Calu3 (cell line): ENCODE measurements around the gene ARFGEF3. TPM values are rescaled to one million over a fixed set of nuclear protein-coding genes. Genes with fewer than 3 reads are reported as not detected.

Experiments
- BruUV-seq: library from RNA; stranded (reverse); fragments of 400-500 nt; replicated peaks from 2 replicates; lab custom pipeline; 2021; lab: Mats Ljungman, UMichigan
- CTCF ChIA-PET: fragments of 300-600 bp; sonication (Branson Sonifier 250); formaldehyde crosslinking; loops from one replicate; lab custom pipeline; 2022; ENCODE audit warnings: antibody characterized with exemption; lab: Charles Lee
- DNase-seq: peaks from one replicate; pipeline ENCODE4 v3.0.0; 2022
- H3K27ac Mint-ChIP-seq: one replicate; pipeline ENCODE4 v1.8.0; 2022; ENCODE audit warnings: mixed read lengths; ENCODE audit not compliant: unreplicated experiment
- H3K27me3 Mint-ChIP-seq: one replicate; pipeline ENCODE4 v1.8.0; 2022; ENCODE audit warnings: mixed read lengths; ENCODE audit not compliant: unreplicated experiment
- H3K36me3 Mint-ChIP-seq: one replicate; pipeline ENCODE4 v1.8.0; 2022; ENCODE audit warnings: mild to moderate bottlenecking, moderate library complexity, mixed read lengths; ENCODE audit not compliant: insufficient read depth, unreplicated experiment
- H3K4me1 Mint-ChIP-seq: one replicate; pipeline ENCODE4 v1.8.0; 2022; ENCODE audit warnings: mild to moderate bottlenecking, low read depth, mixed read lengths; ENCODE audit not compliant: unreplicated experiment
- H3K4me3 Mint-ChIP-seq: one replicate; pipeline ENCODE4 v1.8.0; 2022; ENCODE audit warnings: mild to moderate bottlenecking, low read depth, moderate library complexity, mixed read lengths; ENCODE audit not compliant: unreplicated experiment
- H3K9me3 Mint-ChIP-seq: one replicate; pipeline ENCODE4 v1.8.0; 2022; ENCODE audit warnings: low read depth, mixed read lengths; ENCODE audit not compliant: unreplicated experiment
- CTCF ChIP-seq: fragments of 200-600 bp; IDR thresholded peaks from one replicate; pipeline ENCODE4 v1.8.0; 2022; ENCODE audit warnings: antibody characterized with exemption; ENCODE audit not compliant: unreplicated experiment
- intact Hi-C: fragments of 100-400 bp; cut with micrococcal nuclease; formaldehyde crosslinking; loops from one replicate; pipeline ENCODE4 v1.10.0; 2022; ENCODE audit not compliant: unreplicated experiment
- total RNA-seq: library from RNA; stranded (reverse); gene quantifications from 2 replicates; pipeline ENCODE4 v1.2.3, GENCODE V29; 2022

ARFGEF3 gene
- total RNA-seq, 1 experiment from 2014 or later: 16.3 TPM

GRCh38 chr6:138323821-138324220 is 162.1 kb downstream of the ARFGEF3 start:
- Mint-ChIP-seq H3K27ac (no peak overlapping the region), H3K27me3 (no peaks in the 10 kb centered on the region), H3K4me3 (no peak overlapping the region), H3K4me1 (no peaks in the 10 kb centered on the region), H3K36me3 (peaks cover 9% of the 10 kb centered on the region), H3K9me3 (no peaks in the 10 kb centered on the region)
- CTCF ChIA-PET: interaction anchor here (0.6 kb wide), 1 partner anchor 57 kb away, joined by 3 read pairs; no protein-coding TSS in a partner anchor
- BruUV-seq: no TSS peak
- DNase-seq: no peak
- intact Hi-C loops: no loop called here
- TF ChIP-seq CTCF: no peak

GRCh38 chr6:138328210-138328609 is 166.5 kb downstream of the ARFGEF3 start:
- intact Hi-C loops: no loop called here
- Mint-ChIP-seq H3K9me3 (no peaks in the 10 kb centered on the region), H3K36me3 (peaks cover under 1% of the 10 kb centered on the region), H3K4me1 (no peaks in the 10 kb centered on the region), H3K4me3 (no peak overlapping the region), H3K27me3 (no peaks in the 10 kb centered on the region), H3K27ac (no peak overlapping the region)
- no peak for TF ChIP-seq CTCF
- CTCF ChIA-PET: no interaction called here
- BruUV-seq: no TSS peak
- DNase-seq: no peak

- no peak for DNase-seq
- H3K9me3 Mint-ChIP-seq: no peaks in the 10 kb centered on the region
- CTCF ChIA-PET: no interaction called here
- intact Hi-C loops: no loop called here
- H3K36me3 Mint-ChIP-seq: peaks cover 4% of the 10 kb centered on the region
- no peak overlapping the region for H3K4me3 Mint-ChIP-seq
- H3K27me3 Mint-ChIP-seq: no peaks in the 10 kb centered on the region
- H3K4me1 Mint-ChIP-seq: no peaks in the 10 kb centered on the region
- BruUV-seq: no TSS peak
- no peak for TF ChIP-seq CTCF
- H3K27ac Mint-ChIP-seq: no peak overlapping the region
These were observed 169.0 kb downstream of the ARFGEF3 start for GRCh38 chr6:138330763-138331162.

- no peaks in the 10 kb centered on the region for H3K27me3 Mint-ChIP-seq
- no peak for DNase-seq
- H3K4me1 Mint-ChIP-seq: no peaks in the 10 kb centered on the region
- H3K9me3 Mint-ChIP-seq: no peaks in the 10 kb centered on the region
- no peak overlapping the region for H3K27ac Mint-ChIP-seq
- peaks cover 4% of the 10 kb centered on the region for H3K36me3 Mint-ChIP-seq
- intact Hi-C loops: no loop called here
- TF ChIP-seq CTCF: no peak
- CTCF ChIA-PET: no interaction called here
- no TSS peak for BruUV-seq
- no peak overlapping the region for H3K4me3 Mint-ChIP-seq
These were observed 169.7 kb downstream of the ARFGEF3 start for GRCh38 chr6:138331444-138331843.
